ENCODE measurements around the gene LTB.

DNA sequence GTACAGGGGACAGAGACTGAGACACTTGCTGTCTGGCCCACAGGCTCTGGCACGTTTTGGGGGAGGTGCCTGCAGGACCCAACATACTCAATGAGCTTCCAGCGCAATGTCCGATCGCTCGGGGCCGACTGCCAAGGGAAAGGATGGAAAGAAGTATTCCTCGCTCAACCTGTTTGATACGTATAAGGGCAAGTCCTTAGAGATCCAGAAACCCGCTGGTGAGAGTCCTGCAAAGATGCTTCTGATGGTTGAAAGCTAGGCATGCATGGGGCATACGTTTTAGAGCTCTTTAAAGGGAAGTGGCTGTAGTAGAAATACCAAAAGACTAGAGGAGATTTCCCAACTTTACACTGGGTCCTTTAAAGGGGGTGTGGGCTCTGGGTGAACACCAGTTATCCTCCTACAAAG lies 40.5 kb upstream of the LTB start:
- no peak for TF ChIP-seq EGR1 (IDR thresholded peaks at IDR 0.05; ENCODE audit: low read depth in 2 of 2)
- TF ChIP-seq HNF4A (conservative IDR thresholded peaks at IDR 0.05), result no peak
- TF ChIP-seq, protein P1, sequence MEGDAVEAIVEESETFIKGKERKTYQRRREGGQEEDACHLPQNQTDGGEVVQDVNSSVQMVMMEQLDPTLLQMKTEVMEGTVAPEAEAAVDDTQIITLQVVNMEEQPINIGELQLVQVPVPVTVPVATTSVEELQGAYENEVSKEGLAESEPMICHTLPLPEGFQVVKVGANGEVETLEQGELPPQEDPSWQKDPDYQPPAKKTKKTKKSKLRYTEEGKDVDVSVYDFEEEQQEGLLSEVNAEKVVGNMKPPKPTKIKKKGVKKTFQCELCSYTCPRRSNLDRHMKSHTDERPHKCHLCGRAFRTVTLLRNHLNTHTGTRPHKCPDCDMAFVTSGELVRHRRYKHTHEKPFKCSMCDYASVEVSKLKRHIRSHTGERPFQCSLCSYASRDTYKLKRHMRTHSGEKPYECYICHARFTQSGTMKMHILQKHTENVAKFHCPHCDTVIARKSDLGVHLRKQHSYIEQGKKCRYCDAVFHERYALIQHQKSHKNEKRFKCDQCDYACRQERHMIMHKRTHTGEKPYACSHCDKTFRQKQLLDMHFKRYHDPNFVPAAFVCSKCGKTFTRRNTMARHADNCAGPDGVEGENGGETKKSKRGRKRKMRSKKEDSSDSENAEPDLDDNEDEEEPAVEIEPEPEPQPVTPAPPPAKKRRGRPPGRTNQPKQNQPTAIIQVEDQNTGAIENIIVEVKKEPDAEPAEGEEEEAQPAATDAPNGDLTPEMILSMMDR (IDR thresholded peaks at IDR 0.05; ENCODE audit: low read depth, low read length, missing input control), result no peak
- TF ChIP-seq, protein P2, sequence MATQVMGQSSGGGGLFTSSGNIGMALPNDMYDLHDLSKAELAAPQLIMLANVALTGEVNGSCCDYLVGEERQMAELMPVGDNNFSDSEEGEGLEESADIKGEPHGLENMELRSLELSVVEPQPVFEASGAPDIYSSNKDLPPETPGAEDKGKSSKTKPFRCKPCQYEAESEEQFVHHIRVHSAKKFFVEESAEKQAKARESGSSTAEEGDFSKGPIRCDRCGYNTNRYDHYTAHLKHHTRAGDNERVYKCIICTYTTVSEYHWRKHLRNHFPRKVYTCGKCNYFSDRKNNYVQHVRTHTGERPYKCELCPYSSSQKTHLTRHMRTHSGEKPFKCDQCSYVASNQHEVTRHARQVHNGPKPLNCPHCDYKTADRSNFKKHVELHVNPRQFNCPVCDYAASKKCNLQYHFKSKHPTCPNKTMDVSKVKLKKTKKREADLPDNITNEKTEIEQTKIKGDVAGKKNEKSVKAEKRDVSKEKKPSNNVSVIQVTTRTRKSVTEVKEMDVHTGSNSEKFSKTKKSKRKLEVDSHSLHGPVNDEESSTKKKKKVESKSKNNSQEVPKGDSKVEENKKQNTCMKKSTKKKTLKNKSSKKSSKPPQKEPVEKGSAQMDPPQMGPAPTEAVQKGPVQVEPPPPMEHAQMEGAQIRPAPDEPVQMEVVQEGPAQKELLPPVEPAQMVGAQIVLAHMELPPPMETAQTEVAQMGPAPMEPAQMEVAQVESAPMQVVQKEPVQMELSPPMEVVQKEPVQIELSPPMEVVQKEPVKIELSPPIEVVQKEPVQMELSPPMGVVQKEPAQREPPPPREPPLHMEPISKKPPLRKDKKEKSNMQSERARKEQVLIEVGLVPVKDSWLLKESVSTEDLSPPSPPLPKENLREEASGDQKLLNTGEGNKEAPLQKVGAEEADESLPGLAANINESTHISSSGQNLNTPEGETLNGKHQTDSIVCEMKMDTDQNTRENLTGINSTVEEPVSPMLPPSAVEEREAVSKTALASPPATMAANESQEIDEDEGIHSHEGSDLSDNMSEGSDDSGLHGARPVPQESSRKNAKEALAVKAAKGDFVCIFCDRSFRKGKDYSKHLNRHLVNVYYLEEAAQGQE (IDR thresholded peaks at IDR 0.05), result no peak
- TF ChIP-seq YY1 (IDR thresholded peaks at IDR 0.05), result no peak
- TF ChIP-seq JUND (IDR thresholded peaks at IDR 0.05), result no peak
- TF ChIP-seq, protein P3, sequence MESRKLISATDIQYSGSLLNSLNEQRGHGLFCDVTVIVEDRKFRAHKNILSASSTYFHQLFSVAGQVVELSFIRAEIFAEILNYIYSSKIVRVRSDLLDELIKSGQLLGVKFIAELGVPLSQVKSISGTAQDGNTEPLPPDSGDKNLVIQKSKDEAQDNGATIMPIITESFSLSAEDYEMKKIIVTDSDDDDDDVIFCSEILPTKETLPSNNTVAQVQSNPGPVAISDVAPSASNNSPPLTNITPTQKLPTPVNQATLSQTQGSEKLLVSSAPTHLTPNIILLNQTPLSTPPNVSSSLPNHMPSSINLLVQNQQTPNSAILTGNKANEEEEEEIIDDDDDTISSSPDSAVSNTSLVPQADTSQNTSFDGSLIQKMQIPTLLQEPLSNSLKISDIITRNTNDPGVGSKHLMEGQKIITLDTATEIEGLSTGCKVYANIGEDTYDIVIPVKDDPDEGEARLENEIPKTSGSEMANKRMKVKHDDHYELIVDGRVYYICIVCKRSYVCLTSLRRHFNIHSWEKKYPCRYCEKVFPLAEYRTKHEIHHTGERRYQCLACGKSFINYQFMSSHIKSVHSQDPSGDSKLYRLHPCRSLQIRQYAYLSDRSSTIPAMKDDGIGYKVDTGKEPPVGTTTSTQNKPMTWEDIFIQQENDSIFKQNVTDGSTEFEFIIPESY (IDR thresholded peaks at IDR 0.05), result no peak

Data from liver (tissue), 3 donors.